ENCODE data around the gene ORM2.
"Not testable (repeated sequence)": the region's sequence is repeated elsewhere in the genome, so short reads cannot be mapped to it uniquely, and the experiment has no call there.

Gene ORM2

GRCh38 chr9:114314881-114315722 is 14.6 kb upstream of the ORM2 start:
- no peak for DNase-seq

- no peak for DNase-seq
Measured at GRCh38 chr9:114315723-114316363, 13.8 kb upstream of the ORM2 start.

- no peak for DNase-seq
Measured at GRCh38 chr9:114316605-114317230, 13.0 kb upstream of the ORM2 start.

GRCh38 chr9:114317665-114318357 is 11.9 kb upstream of the ORM2 start:
- DNase-seq: no peak

GRCh38 chr9:114318416-114318815 is 11.3 kb upstream of the ORM2 start:
- DNase-seq: no peak

GRCh38 chr9:114319147-114319546 is 10.5 kb upstream of the ORM2 start:
- no peak for DNase-seq

GRCh38 chr9:114320710-114321109 is 9.0 kb upstream of the ORM2 start:
- DNase-seq: not testable (repeated sequence)

- no peak for DNase-seq
Measured at GRCh38 chr9:114321759-114322158, 7.9 kb upstream of the ORM2 start.

GRCh38 chr9:114322160-114322818 is 7.4 kb upstream of the ORM2 start:
- not testable (repeated sequence) for DNase-seq

- DNase-seq: not testable (repeated sequence)
Measured at GRCh38 chr9:114322831-114323531, 6.7 kb upstream of the ORM2 start, which contains the start of gene ORM1. Gene ORM1, plus strand, starts transcription at chr9:114323098. Its CDS starts 36 bp downstream, at chr9:114323134.

GRCh38 chr9:114323849-114324248 is 5.8 kb upstream of the ORM2 start:
- not testable (repeated sequence) for DNase-seq

- no peak for DNase-seq
Measured at GRCh38 chr9:114324492-114324891, 5.2 kb upstream of the ORM2 start.

GRCh38 chr9:114324965-114325364 is 4.7 kb upstream of the ORM2 start:
- DNase-seq: not testable (repeated sequence)

GRCh38 chr9:114325684-114326254 is 3.9 kb upstream of the ORM2 start:
- DNase-seq: not testable (repeated sequence)

GRCh38 chr9:114327749-114328148 is 1.9 kb upstream of the ORM2 start:
- DNase-seq: no peak

GRCh38 chr9:114328357-114328820 is 1.3 kb upstream of the ORM2 start:
- not testable (repeated sequence) for DNase-seq

- not testable (repeated sequence) for DNase-seq
Measured at GRCh38 chr9:114328937-114329624, 588 bp upstream of the ORM2 start.

- no peak for DNase-seq
Measured at GRCh38 chr9:114330636-114331035, 967 bp downstream of the ORM2 start.

GRCh38 chr9:114331229-114332195 is 1.8 kb downstream of the ORM2 start:
- DNase-seq: not testable (repeated sequence)
